Spinal cord (tissue), 10 donors: ENCODE data around the gene RDH13. TPM values are rescaled to one million over a fixed set of nuclear protein-coding genes. Genes with fewer than 3 reads are reported as not detected.

ENCODE experiments used
- DNase-seq, 6 donors: peaks; one replicate each; pipeline versions ENCODE4 v3.0.0 to v3.0.0-alpha.2; 2013 to 2015; ENCODE audit warnings: low spot score in 6 of 6, low read depth in 4 of 6
- H3K27ac ChIP-seq: one replicate; pipeline ENCODE4 v1.5.1; 2013; ENCODE audit warnings: low read depth, low read length, control low read depth
- H3K27me3 ChIP-seq: one replicate; pipeline ENCODE4 v1.6.1; 2013; ENCODE audit warnings: low read length; ENCODE audit not compliant: control insufficient read depth, insufficient read depth
- H3K36me3 ChIP-seq: one replicate; pipeline ENCODE4 v1.6.1; 2013; ENCODE audit warnings: low read length; ENCODE audit not compliant: control insufficient read depth, insufficient read depth
- H3K4me1 ChIP-seq: one replicate; pipeline ENCODE4 v1.6.1; 2013; ENCODE audit warnings: low read length; ENCODE audit not compliant: control insufficient read depth, insufficient read depth
- H3K4me3 ChIP-seq: one replicate; pipeline ENCODE4 v1.5.1; 2013; ENCODE audit warnings: low read depth, low read length, control low read depth
- H3K9me3 ChIP-seq: one replicate; pipeline ENCODE4 v1.6.1; 2013; ENCODE audit warnings: low read length; ENCODE audit not compliant: control insufficient read depth, insufficient read depth
- WGBS: methylation state at CpG from one replicate; pipeline ENCODE4 v1.1.5; 2013; ENCODE audit warnings: missing lambda C conversion rate; ENCODE audit not compliant: insufficient coverage; 5-methylcytosine and 5-hydroxymethylcytosine counted together
- polyA plus RNA-seq, 2 donors: library from polyadenylated mRNA; unstranded; fragments of 120-200 nt; gene quantifications; one replicate each; pipeline ENCODE4 v1.2.1, GENCODE V29; 2013; ENCODE audit not compliant: insufficient read length in 2 of 2
- total RNA-seq, 2 donors: library from RNA; depleted of rRNA in 1 of 2; stranded (reverse); fragments of 120-200 nt in 1 of 2; fragments of >200 nt in 1 of 2; gene quantifications; one replicate each; pipeline versions ENCODE4 v1.2.3 to v1.2.4, GENCODE V29; 2013 to 2014
- donor health status: healthy.

The RDH13 gene
- total and polyA plus RNA-seq, 4 donors: 16.6 to 34.8 (median 18.0) TPM

- WGBS: 97% methylated on average over 25 of the region's 25 CpGs
- H3K27me3 ChIP-seq: no peaks in the 10 kb centered on the region
- no peak overlapping the region for H3K27ac ChIP-seq
- DNase-seq: no peak
- H3K4me1 ChIP-seq: no peaks in the 10 kb centered on the region
- no peak overlapping the region for H3K4me3 ChIP-seq
- H3K9me3 ChIP-seq: no peaks in the 10 kb centered on the region
- peaks cover 83% of the 10 kb centered on the region for H3K36me3 ChIP-seq
Measured at GRCh38 chr19:55050749-55051532, 12.0 kb downstream of the RDH13 start.

GRCh38 chr19:55048446-55048845 is 14.5 kb downstream of the RDH13 start:
- no peaks in the 10 kb centered on the region for H3K4me1 ChIP-seq
- 100% methylated on average over 12 of the region's 15 CpGs for WGBS
- no peak overlapping the region for H3K27ac ChIP-seq
- H3K27me3 ChIP-seq: no peaks in the 10 kb centered on the region
- H3K36me3 ChIP-seq: peaks cover 86% of the 10 kb centered on the region
- H3K4me3 ChIP-seq: no peak overlapping the region
- no peaks in the 10 kb centered on the region for H3K9me3 ChIP-seq
- no peak for DNase-seq

- Histone ChIP-seq H3K4me1 (no peaks in the 10 kb centered on the region), H3K36me3 (peaks cover 85% of the 10 kb centered on the region), H3K9me3 (no peaks in the 10 kb centered on the region), H3K4me3 (no peak overlapping the region), H3K27me3 (no peaks in the 10 kb centered on the region), H3K27ac (no peak overlapping the region)
- WGBS: 95% methylated on average over 12 of the region's 12 CpGs
- no peak for DNase-seq
Measured at GRCh38 chr19:55047951-55048350, 15.0 kb downstream of the RDH13 start.

GRCh38 chr19:55046975-55047622 is 15.8 kb downstream of the RDH13 start:
- Histone ChIP-seq H3K27me3 (no peaks in the 10 kb centered on the region), H3K4me1 (no peaks in the 10 kb centered on the region), H3K36me3 (peaks cover 85% of the 10 kb centered on the region), H3K27ac (no peak overlapping the region), H3K9me3 (no peaks in the 10 kb centered on the region), H3K4me3 (no peak overlapping the region)
- 92% methylated on average over 17 of the region's 17 CpGs for WGBS
- DNase-seq: no peak

- Histone ChIP-seq H3K9me3 (no peaks in the 10 kb centered on the region), H3K4me3 (no peak overlapping the region), H3K27me3 (no peaks in the 10 kb centered on the region), H3K36me3 (peaks cover 81% of the 10 kb centered on the region), H3K4me1 (no peaks in the 10 kb centered on the region), H3K27ac (no peak overlapping the region)
- WGBS: 97% methylated on average over 27 of the region's 30 CpGs
- DNase-seq: no peak
Measured at GRCh38 chr19:55044771-55045716, 17.9 kb downstream of the RDH13 start.

- no peaks in the 10 kb centered on the region for H3K9me3 ChIP-seq
- H3K27me3 ChIP-seq: no peaks in the 10 kb centered on the region
- H3K4me1 ChIP-seq: no peaks in the 10 kb centered on the region
- no peak overlapping the region for H3K4me3 ChIP-seq
- no peak overlapping the region for H3K27ac ChIP-seq
- no peak for DNase-seq
- 78% methylated on average over 4 of the region's 5 CpGs for WGBS
- peaks cover 78% of the 10 kb centered on the region for H3K36me3 ChIP-seq
Measured at GRCh38 chr19:55044286-55044685, 18.7 kb downstream of the RDH13 start.

- H3K4me1 ChIP-seq: no peaks in the 10 kb centered on the region
- H3K4me3 ChIP-seq: no peak overlapping the region
- H3K9me3 ChIP-seq: no peaks in the 10 kb centered on the region
- H3K27me3 ChIP-seq: no peaks in the 10 kb centered on the region
- H3K36me3 ChIP-seq: peaks cover 64% of the 10 kb centered on the region
- 75% methylated on average over 10 of the region's 11 CpGs for WGBS
- DNase-seq: no peak
- H3K27ac ChIP-seq: no peak overlapping the region
Measured at GRCh38 chr19:55042688-55043087, 20.3 kb downstream of the RDH13 start.

- DNase-seq: no peak
- Histone ChIP-seq H3K4me3 (no peak overlapping the region), H3K27me3 (no peaks in the 10 kb centered on the region), H3K9me3 (no peaks in the 10 kb centered on the region), H3K36me3 (peaks cover 61% of the 10 kb centered on the region), H3K4me1 (no peaks in the 10 kb centered on the region), H3K27ac (no peak overlapping the region)
- 82% methylated on average over 4 of the region's 9 CpGs for WGBS
Measured at GRCh38 chr19:55042344-55042678, 20.6 kb downstream of the RDH13 start.

- H3K4me3 ChIP-seq: no peak overlapping the region
- no peak for DNase-seq
- H3K4me1 ChIP-seq: no peaks in the 10 kb centered on the region
- no peaks in the 10 kb centered on the region for H3K27me3 ChIP-seq
- no peak overlapping the region for H3K27ac ChIP-seq
- 87% methylated on average over 26 of the region's 30 CpGs for WGBS
- H3K36me3 ChIP-seq: peaks cover 55% of the 10 kb centered on the region
- no peaks in the 10 kb centered on the region for H3K9me3 ChIP-seq
Measured at GRCh38 chr19:55041627-55042343, 21.2 kb downstream of the RDH13 start.
